Posterior vena cava (tissue), 2 donors: ENCODE data around the gene GPR87. TPM values are rescaled to one million over a fixed set of nuclear protein-coding genes. Genes with fewer than 3 reads are reported as not detected.

Experiments used
- DNase-seq: peaks from one replicate; pipeline ENCODE4 v3.0.0-alpha.2; 2020; ENCODE audit warnings: low spot score
- intact Hi-C, 2 donors: fragments of 100-400 bp; cut with DNase I; formaldehyde crosslinking; loops; one replicate each; pipeline versions ENCODE4 v1.14.1 to v1.14.2; 2022 to 2023
- total RNA-seq, 2 donors: library from RNA; stranded (reverse); fragmentation: NEBNext Ultra II Directional; extraction: Animal tissue kit (Norgen Biotek cat#: 25700); gene quantifications; one replicate each; pipeline ENCODE4 v1.2.1, GENCODE V29; 2021
- donor health status: DM: yes; HTN: yes; CAD: no.
- donor health status: DM: yes; HTN: yes; CAD: no.

Gene GPR87
- total RNA-seq, 2 donors from 2014 or later: not detected

DNA sequence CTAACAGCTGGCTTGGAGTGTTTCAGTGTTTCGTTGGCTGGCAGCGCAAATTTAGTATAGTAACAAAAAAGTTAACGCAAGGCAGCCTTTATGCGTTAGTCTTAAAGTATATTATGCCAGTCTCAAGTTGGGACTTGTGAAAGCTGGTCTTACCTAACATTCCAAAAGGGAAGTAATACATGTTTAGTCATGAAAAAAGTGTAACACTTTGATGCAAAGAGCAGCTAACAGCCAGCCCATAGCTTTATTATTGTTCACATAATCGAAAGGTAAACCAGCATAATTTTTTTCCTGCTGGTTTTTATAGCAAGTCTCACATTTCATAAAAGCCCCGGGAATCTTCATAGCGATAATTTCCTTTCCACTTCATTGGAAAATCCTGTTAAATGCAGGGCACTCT, 2.4 kb upstream of the GPR87 start:
- intact Hi-C loops: no loop called here
- DNase-seq: no peak

DNA sequence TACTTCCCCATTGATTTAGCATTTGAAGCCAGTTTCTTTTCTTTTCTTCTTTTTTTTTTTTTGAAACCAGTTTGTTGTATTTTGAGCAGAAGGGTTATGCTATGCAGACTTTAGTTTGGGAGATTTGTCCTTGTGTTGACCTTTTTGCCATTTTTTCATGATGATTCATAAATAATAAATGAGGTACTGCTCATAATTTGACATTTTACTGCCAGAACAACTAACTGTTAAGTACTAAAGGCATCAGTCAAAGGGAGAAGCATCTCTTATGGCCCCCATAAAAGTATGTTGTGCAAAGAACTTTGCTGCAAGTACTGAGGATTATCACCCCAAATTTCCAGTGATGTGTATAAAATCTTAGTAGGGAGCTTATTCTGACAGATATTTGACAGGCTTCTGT, 1.7 kb upstream of the GPR87 start:
- DNase-seq: no peak
- intact Hi-C loops: no loop called here

DNA sequence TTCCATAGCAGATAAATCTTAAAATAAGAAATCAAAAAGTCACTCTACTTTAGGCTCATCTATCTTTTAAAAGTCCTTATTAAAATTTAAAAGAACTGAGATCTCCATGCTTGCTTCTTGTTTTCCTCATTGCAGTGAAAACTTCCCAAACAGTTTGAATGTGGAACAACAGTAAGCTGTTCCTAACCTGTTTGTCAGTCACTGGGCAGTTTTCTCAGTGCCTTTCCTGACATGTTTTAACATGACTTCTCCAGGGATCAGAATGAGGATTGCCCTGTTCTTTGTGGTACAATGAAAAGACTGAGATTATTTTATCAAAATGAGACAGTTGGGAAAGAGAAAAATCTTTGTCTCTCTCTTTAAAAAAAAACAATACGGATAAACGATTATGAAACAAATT, 774 bp downstream of the GPR87 start:
- intact Hi-C loops: no loop called here
- no peak for DNase-seq

DNA sequence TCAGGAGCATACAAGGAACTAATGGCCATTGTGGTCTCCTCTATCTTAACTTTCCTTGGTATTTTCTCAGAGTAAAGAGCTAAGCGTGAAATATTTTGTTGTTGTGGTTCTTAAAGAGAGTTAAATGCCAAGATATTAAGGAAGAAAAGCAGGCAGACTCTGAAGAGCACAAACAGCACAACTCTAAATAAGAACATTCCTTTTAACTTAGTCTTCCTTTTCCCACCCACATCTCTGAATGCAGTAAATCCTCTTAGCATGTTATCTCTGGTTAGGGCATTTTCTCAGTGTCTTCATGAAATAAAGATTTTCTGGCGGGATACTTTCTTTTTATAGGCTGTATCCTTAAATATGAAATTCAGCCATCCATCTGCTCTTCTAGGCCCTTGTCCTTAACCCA, 1.5 kb downstream of the GPR87 start:
- no peak for DNase-seq
- intact Hi-C loops: no loop called here

DNA sequence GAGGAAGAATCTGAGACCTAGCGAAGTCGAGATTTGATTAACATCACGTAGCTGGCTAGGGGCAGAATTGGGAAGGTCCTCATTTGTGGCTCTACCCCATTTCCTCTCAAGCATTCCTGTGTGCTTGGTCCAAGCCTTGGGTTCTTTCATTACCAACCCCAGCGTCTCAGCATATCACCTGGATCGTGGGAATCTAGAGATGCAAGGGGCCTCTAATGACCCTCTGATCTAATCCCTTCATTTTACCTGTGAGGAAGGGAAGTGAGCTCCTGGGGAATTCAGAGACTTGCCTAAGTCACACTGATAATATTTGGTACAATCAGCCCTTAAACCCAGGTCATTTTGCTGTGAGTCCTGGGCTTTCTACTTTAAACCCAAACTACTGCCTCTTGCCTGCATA, 2.0 kb downstream of the GPR87 start:
- no peak for DNase-seq
- intact Hi-C loops: no loop called here

DNA sequence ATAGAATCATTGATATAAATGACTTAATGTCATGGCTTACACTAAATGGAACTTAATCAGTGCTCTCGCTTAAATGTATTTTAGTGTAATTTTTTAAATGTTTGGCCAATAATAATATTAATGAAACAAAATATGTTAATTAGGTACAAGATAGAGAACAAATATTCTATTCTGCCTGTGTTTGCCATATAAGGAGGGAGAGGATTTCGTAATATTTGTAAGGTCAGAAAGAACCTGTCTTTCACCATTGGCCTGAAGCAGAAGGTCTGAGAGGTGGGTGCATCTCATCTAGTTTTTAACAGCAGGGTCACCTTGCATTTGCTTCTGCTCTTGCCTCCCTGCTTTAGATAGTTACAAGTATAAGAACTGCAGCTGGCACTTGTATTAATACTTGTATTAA, 2.5 kb downstream of the GPR87 start:
- DNase-seq: no peak
- intact Hi-C loops: no loop called here

DNA sequence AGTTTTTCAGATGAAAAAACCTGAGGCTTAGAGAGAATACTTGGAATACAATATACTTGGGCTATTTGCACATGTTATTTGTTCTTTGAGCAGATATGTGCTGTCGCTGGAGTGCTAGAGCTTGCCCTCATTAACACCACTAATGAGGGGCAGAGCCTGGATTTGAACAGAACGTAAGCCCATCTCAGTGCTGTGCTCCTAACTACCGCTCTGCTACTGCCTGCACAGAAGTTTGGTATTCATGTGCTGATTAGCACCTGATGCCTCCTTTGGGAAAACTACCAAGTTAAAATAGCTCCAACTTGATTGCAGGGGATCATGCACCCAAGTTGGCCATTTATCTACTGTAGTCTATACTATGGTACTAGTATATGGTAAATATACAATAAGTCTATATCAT, 3.6 kb downstream of the GPR87 start:
- no peak for DNase-seq
- intact Hi-C loops: no loop called here

DNA sequence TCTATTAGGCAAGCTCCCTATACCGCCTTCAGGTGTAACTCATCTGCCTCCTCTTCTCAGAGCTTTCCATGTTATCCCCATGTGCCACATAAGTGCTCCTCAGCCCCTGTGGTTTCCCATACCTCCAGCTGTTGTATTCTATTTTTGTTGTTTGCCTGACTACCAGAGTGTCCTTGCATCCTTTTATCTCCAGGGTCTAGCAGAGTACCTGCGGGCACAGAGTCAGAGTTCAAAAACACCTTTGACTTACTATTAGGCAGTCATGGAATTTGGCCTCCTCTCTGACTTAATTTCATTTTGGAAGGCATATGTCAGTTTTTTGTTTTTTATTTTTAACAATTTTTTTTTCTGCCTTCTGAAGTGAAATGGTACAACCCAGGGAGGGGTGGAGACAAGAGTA, 7.1 kb downstream of the GPR87 start:
- intact Hi-C loops: no loop called here

DNA sequence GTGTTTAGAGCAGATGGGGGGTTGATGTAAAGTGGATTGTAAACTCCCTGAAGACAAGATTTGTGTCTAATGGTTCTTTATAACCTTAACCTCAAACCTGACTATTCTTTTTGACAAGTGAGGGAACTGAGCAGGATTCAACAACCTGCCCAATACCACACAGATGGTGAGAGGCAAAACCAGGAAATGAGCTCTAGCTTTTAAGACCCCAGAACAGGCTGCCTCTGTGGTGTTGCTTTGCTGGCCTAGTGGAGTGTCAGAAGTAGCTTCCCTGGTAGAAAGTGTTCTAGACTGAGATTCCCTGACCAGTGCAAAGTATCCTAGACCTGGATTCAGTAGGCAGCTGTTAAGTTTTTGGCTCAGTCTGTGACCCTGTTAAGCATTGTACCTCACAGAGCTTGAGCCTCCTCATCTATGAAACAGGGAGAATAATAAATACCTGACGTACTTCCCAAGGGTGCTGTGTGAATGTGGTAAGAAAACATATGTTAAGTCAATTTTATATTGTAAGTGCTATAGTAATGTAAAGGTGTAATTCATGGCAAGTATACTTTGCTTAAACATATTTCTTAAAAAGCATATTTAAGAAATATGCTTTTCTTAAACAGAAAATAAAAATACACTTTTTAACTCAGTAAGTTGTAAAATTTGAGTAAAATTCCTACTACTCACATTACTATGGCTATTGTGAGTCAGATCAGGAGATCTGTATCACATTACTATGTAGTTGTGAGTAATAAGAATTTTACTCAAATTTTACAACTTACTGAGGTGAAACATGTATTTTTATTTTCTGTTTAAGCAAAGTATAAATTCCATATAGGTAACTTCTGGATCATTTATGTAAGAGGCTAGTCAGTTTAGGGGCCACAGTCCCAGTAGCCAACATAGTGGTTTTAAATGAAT, 8.8 kb downstream of the GPR87 start:
- intact Hi-C loops: no loop called here
- no peak for DNase-seq

More for the DNA sequence above, 7.1 kb downstream of the GPR87 start:
- DNase-seq: no peak

DNA sequence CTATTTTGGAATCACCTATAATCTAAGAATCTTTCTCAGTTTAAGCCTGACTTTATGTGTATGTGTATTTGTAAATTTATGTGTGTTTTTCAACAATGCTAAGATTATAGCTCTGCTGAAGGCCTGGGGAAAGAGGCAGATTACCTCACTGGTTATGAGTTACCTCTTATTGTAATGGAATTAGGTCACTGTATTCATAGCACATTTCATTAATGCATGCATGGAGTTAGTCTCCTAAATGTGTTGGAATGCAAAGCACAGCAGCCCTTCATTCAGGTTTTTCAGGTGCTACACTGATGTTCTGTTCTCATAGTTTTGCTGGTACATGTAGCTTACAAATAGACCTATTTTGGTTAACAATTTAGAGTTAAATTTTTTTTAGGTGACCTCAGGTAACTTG, 9.5 kb downstream of the GPR87 start:
- intact Hi-C loops: no loop called here
- DNase-seq: no peak

DNA sequence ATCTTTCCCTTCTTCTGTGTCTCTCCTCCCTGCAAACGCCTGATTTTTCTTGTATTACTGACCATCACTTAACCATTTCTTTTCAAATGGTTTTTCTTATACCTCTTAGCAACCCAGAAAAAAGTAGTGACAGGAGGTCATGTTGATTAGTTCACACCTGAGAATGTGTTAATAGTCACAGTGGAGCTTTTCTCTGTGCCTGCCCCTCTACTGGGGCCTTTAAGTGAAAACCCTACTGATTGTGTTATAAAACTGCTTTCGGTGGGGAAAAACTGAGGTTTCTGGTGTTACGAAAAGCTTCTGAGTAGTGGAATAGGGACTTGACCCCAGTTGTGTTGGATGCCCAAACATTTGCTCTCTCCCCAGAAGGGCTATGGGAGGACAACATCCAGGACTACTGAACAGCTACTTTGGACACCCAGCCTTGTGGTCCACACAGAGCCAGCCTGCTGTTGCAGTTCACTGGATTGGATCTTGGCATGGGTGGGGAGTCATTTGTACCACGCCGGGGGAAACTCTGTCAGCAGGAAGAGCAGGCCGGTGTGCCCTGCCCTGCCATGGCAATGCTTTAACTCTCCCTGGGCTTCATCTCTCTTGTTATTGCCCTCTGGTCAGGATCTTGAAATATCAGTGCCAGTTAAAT, 10.3 kb downstream of the GPR87 start:
- no peak for DNase-seq
- intact Hi-C loops: no loop called here

DNA sequence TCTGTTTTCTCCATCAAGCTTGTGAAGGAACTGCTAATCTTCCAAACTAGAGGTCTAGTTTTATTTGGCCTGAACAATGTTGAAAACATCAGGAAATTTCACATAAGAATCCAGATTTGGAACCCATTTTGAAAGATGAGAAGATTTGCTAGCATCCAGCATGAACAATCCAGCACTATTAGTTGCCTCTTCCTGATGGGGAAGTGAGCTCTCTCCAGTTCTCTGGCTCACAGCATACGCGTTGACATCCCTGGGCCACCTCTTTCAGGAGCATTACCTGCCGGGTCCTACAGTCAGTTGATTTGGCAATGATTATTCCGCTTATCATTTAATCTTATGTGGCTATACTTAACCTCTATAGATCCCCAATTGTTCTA, 10.9 kb downstream of the GPR87 start:
- intact Hi-C loops: no loop called here
- no peak for DNase-seq

DNA sequence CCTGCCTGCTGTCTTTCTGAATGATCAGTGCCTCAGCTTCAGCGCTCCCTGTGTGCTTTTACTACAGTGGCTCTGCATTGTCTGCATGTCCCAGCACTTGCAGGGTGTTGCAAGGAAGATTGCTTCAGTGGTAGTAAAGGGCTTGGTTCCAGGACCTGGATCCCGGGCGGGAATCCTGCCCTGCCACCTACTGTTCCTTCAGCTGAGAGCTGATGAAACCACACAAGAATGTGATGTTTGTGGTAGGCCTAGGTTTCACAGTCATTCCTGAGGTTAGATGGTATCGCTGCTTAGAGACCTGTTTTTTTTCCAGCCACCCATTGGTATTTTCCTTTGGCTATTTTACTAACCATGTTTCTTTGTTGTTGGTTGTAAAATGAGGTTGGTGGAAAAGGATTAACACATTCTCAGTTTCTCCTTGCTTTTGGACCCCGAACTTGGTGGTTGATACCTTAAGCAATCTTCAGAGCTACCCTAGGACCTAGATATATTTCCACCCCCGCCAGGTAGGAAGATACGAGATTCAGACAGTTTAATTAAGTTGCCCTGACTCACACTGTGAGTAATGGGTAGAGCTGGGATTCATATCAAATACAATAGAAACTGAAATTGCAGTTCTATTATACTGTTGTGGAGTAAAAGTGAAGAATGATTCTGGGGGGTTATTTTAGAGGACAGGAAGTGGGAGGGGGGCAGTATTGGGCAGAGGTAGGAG, 11.4 kb downstream of the GPR87 start:
- DNase-seq: peak; percentile 85
- intact Hi-C loops: no loop called here

DNA sequence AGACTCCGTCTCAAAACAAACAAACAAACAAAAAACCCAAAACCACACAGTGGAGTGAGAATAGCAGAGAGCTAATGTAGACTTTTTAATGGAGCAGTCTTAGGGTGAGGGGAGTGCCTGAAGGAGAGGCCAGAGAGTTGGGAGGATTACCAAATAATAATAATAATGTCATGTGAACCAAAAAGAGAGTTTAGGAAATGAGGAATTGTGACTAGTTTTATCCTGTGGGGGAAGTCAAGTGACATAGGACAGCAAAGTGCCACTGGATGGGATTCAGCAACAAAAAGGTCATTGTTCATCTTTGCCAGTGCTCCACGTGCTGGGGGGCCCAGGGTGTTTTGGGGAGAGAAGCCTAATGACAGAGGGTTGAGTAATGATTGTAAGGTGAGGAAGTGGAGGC, 12.9 kb downstream of the GPR87 start:
- DNase-seq: no peak
- intact Hi-C loops: no loop called here

DNA sequence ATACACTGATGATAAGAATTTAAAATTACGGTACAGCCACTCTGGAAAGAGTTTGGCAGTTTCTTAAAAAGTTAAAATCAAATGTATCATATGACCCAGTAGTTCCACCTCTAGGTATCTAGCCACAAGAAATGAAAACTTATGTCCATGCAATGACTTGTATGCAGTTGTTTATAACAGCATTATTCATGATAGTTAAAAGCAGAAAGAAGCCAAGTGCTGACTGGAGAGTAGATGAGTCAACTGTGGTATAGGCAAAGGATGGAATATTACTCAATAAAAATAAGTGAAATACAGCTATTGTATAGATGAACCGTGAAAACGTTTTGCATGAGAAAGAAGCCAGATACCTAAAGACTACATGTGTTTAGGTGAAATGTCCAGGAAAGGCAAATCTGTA, 14.8 kb downstream of the GPR87 start:
- intact Hi-C loops: no loop called here
- DNase-seq: no peak

DNA sequence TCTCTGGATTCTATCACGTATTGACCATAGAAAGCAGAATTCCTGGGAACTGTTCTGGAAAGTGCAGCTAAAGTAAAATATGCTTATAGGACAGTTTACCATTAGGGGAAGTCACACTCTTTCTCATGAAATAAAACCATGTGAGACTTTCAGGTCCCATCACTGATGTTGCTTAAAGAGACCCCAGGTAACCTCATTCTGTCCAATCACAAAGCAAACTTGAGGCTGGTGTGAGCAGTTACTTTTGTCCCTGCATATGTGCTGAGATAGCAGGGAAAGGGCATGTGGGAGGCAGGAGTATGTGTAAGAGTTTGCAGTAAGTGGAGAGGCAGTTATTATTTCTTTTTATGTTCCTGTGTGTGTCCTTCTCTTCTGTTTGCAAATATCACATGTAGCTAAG, 16.1 kb downstream of the GPR87 start:
- intact Hi-C loops: no loop called here

DNA sequence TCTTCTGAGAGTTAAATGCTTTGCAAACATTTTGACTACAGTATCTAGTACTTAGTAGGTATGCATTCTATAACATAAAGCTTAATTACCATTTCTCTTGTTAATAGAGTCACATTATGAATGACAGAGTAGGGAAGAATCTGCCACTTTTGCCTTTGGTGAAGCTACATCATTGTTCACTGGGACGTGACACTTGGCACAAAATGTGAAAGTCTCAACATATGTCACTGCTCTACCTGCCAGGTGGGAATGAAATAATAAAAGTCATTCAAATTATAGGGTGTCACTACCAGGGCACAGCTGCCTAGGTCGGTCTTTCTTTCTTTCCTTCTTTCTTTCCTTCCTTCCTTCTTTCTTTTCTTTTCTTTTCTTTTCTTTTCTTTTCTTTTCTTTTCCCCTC, 17.6 kb downstream of the GPR87 start:
- intact Hi-C loops: no loop called here
- DNase-seq: no peak

More for the DNA sequence above, 16.1 kb downstream of the GPR87 start:
- DNase-seq: no peak

DNA sequence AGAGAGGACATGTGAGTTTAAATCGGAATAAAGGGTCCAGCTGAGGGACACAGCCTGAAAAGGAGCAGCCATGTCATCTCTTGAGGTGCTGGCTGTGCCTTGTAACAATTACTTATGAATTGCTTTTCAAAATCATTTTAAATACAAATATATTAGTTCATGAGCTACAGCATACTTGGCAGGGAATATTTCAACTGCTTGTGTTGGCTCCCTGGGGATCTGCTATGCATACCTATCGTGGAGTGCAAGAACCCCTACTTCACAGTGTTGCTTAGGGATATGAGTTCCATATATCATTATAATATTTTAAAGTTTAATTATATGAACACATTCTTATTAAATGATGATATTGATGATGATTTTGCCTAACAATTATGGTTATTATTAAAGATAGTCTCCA, 19.2 kb downstream of the GPR87 start:
- no peak for DNase-seq
- intact Hi-C loops: no loop called here

DNA sequence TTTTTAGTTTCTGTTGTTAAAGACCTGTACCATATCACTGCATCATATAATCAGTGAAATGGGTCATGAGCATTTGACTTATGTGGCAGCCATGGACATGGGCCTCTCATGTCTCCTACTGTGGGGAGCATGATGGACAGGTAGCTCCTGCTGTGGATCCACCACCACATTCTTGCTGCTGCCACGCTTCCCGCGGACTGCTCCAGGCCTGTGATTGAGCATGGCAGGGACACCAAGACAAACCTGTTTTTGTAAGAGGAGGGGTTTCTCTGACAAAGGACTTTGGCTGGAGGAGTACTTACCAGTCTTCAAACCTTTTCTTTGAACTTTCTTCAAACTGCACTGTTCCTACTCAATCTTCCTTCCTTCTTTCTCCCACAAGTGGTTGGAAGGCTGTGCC, 20.4 kb downstream of the GPR87 start:
- intact Hi-C loops: no loop called here
- DNase-seq: no peak

DNA sequence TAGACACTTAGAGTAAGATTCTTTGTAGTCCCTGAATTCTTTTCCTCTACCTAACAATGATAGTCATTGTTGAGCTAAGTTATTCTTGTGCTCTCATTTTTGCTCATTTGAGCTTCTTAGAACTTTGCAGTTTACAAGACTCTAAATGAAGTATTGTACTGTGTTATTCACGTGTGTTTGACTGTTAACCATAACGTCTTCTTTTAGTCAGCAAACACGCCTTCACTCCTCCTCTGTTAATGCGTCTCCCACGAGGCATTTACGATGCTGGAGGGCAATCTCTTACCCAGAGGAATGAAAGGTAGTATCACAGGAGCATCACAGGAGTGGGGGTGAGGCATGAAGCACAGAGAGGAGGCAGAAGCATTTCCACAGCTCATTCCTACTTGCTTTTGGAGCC, 23.5 kb downstream of the GPR87 start:
- no peak for DNase-seq
- intact Hi-C loops: no loop called here

DNA sequence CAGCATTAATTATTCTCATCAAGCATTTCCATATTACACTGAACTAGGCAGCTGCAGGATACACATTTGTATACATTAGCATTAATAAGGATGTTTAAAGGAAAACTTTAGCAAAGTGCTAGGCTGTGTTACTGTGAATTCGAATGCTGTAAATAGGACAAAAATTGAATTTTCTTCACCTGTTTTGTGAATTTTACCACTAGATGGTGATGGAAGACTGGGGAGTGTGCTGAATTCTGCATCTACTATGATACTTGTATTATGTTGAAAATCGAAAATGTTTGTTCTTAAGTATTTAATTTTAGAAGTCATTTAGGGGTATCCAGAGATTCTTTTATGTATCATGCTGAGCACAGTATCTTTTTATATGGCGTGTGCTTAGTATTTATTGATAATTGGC, 25.9 kb downstream of the GPR87 start:
- DNase-seq: no peak
- intact Hi-C loops: no loop called here
